Stimulated activated CD4-positive, alpha-beta T cell treated with anti-CD3 and anti-CD28 coated beads, TNF-alpha, amount 100 ng/mL, for 1 hour (primary cell): ENCODE results near the gene LRRC56.

Source experiments
- DNase-seq, 3 donors: peaks; one replicate each; pipeline ENCODE4 v3.0.0-alpha.2; 2020; ENCODE audit warnings: low read depth in 3 of 3, low spot score in 1 of 3

Gene LRRC56

DNA sequence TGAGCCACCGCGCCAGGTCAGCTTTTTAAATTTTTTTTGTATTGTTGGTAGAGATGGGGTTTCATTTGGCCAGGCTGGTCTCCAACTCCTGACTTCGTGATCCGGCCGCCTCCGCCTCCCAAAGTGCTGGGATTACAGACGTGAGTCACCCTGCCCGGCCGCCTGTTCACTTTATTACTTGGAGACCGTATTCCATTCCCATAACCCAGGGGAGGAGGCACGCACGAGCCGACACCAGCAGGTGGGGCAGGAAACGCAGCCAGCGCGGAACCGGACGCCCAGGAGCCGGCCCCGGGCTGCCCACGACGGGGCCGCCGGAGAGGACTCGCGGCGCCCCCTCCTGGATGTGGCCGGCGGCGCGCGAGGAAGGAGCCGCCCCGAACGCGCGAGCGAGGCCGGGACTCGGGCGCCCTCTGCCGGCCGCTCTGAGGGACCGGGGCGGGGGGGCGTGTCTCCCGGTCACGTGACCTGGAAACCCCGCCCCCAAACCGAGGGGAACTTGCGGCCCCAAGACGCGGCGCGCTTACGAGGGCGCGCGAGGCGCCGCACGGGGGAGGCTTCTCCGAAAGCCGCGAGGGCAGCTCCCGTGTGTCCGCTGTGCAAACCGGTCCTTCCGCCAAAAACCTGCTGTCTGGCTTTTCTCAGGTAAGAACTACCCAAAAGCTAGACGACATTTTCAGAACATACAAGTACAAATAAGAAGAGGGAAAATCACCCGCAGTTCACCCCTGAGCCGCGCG is 18.7 kb upstream of the LRRC56 start:
- DNase-seq: peak; percentile 68 to 90 (median 88)

DNA sequence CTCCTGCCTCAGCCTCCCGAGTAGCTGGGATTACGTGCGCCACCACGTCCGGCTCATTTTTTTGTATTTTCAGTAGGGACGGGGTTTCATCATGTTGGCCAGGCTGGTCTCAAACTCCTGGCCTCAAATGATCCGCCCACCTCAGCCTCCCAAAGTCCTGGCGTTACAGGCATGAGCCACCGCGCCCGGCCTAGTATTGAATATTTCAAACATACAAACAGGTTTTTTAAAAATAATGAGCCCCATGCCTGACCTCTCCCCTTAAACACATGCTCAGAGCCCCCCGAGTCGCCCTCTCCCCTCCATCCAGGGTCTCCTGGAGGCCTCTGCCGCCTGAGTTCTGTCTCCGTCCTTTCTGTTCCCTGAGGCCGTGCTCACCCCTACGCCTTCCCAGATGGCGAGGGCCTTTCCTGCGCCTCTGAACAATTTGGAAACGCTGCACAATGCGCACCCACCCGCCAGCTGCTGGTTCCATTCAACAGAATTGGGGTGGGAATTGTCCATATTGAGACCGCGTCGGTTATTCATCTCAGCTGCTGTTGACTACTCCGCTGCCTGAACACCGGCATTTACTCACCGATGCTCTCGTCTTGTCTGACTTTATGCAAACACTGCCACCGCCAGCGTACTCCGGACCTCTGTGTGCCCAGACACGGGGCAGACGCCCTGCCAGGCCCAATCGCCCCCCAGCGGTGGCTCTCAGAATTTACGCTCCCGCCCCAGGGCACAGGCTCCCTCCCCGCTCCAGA is 16.7 kb upstream of the LRRC56 start:
- no peak for DNase-seq

DNA sequence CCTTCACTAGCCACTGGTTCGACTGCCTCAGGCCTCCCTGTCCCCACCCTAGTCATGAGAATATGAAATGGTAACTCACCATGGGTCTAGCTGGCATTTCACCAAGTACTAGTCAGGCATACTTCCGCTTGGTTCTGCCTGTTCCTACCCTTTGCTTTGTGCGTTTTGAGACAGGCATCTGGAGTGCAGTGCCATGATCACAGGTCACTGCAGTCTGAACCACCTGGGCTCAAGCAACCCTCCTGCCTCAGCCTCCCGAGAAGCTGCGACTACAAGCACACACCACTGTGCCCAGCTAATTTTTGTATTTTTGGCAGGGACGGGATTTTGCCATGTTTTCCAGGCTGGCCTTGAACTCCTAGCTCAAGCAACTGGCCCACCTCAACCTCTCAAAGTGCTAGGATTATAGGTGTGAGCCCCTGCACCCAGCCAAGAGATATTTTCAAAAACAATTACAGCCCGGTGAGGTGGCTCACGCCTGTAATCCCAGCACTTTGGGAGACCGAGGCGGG is 16.1 kb upstream of the LRRC56 start:
- DNase-seq: no peak

DNA sequence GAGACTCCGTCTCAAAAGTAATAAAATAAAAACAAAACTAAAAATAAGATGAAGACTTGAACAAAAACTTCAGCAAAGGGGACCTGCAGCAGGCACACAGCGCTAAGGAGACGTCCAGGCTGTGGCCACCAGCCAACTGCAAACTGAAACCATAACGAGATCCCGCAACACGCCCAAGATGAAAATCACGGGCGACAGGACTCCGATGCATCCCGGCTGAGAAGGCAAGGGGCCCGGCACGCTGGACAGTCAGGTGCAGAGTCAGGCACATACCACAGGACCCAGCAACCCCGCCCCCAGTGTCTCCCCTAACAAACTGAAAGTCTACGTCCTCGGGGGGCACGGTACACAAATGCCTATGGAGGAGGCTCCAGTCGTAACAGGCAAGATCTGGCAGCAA is 11.1 kb upstream of the LRRC56 start:
- no peak for DNase-seq

DNA sequence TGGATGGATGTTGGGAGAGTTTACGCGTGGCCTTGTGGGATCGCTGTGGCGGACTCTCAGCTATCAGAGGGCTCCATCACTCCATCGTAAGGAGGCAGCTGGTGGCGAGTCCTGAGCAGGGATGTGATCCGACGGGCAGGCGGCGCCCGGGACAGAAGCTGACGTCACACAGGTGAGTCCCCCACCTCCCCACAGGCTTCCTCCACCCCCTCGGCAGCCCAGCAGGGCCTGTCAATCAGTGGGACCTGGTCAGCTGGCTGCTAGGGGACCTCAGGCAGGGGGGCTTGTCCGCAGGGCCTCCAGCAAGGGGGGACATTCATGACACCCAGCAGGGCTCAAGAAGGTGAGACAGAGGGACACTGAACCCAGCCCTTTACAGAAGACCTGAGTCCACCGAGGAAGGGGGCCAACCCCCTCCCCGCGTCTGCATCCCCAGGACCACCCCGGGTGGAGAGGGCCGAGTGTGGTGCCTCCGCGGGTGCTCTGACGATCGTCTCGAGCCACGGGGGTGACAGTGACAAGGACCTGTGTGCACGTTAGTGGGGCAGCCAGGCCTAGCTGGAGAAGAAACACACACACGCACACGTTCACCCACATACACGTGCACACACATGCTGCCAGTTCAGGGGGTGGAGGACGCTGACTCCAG is 9.0 kb upstream of the LRRC56 start:
- no peak for DNase-seq

DNA sequence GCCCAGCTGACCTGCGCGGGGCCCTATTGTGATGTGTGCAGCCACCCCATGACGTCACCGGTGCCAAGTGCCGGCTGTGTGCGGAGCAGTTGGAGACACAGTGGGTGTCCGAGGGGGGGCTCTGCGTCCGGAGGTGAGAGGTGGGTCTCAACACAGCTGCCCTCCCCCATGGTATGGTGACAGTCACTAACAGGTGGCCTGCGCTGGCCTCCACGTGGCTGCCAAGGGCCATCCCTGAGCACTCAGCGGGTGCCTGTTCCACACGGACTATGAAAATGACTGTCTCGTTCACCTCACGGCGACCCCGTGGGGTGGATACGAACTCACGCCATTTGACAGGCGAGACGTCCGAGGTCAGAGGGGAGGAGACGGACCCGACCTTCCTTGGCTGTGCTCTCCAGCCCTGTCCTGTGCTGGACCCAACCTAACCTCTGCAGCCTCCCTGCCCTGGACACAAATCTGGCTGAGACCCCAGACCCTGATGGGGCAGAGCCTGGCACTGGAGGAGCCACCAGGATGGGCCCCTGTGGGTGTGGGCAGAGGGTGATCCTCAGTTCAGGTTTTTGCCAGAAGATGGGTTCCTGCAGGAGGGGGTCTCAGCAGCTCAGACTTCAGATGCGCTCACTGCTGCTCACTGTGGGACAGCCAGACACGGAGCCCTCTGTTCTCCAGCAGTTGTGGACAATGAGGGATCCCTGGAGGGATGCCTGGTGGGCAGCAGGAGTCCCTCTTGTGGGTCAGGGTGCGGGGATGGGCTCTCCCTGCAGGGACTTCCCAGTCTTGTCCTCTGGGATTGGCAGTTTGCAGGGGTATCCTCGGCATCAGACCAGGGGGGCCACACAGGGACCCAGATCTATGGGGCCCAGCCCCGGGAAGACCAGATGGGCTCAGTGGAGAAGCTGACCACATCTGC is 8.3 kb upstream of the LRRC56 start:
- no peak for DNase-seq

DNA sequence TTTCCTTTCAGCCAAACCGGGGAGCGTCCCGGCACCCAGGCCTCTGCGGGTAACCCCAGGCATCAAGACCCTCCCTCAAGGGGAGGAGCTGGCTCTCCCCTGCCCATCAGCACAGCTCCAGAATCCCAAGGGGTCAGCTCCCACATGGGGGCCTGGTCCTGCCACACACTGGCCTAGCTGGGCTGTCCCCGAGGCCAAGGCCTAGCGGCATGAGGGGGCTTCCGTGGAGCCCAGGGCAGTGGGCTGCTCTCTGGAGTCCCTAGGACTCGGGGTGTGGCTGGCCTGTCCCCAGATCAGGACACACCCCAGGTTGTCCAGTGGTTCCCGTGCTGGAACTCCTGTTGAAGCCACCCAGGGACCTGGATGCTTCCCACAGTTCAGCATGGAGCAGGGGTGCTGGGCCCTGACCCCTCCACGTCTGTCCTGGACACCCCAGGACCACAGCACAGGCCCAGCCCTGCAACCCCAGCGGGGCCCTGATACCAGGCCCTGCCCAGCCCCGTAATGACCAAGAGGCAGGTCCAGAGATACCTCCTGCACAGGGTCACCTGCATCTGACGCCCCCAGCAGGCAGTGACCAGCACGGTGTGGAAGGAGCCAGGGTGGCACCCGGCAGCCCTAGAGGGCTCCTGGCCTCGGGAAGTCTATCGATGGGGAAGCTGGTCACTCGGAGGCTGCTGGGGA is 7.5 kb upstream of the LRRC56 start:
- DNase-seq: no peak

DNA sequence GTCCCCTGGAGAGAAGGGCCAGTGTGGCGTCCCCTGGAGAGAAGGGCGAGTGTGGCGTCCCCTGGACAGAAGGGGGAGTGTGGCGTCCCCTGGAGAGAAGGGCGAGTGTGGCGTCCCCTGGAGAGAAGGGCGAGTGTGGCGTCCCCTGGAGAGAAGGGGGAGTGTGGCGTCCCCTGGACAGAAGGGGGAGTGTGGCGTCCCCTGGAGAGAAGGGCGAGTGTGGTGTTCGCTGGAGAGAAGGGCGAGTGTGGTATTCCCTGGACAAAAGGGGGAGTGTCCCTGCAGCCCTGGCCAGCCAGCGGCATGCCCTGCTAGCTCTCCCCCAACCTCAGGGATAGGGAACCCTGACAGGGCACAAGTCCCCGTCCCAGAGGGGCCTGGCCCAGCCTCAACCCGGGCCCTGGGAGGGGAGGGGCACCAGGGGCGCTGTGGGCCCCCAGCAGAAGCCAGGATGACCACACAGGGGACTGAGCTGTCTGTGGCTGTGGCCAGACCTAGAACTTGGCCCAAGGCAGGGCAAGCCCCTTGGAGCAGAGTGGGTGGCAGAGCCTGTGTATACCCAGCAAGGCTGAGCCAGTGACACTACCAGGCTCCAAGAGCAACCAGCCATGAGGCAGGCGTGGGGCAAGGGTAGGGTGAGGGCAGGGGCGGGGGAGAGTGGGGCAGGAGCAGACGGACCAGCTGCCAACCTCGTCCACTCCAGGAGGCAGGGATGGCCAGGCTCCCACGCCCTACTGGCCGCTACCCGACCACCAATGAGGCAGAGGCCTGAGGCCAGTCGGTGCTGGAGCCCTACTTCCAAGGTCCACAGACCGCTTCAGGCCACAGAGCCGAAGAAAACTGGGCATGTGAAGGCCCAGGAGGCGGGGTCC is 6.1 kb upstream of the LRRC56 start:
- no peak for DNase-seq

DNA sequence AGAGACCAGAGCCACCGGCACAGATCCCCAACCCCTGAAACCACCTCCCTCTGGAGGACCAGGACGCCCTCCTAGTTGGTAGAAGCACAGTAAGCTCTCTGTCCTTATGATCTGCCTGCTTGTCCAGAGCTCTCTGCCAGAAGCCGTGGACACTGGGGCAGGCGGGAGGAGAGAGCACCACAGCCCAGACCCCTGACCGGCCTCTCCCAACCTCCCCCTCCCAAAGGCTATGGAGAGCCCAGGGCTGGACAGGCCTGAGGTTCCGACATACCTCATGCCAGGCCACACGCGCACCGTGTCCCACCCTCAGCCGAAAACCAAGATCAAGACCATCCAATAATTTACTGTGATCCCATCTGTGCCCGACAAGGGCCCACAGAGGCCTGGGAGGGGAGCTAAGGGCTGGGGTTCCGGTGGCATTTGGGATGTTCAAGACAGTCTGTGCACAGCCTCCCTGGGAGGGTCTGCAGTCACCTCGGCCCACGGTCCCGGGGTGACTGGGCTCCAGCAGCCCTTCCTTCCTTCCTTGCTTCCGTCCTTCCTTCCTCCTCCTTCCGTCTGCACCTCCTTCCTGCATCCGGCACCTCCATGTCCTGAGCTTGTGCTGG is 5.3 kb upstream of the LRRC56 start:
- DNase-seq: no peak

DNA sequence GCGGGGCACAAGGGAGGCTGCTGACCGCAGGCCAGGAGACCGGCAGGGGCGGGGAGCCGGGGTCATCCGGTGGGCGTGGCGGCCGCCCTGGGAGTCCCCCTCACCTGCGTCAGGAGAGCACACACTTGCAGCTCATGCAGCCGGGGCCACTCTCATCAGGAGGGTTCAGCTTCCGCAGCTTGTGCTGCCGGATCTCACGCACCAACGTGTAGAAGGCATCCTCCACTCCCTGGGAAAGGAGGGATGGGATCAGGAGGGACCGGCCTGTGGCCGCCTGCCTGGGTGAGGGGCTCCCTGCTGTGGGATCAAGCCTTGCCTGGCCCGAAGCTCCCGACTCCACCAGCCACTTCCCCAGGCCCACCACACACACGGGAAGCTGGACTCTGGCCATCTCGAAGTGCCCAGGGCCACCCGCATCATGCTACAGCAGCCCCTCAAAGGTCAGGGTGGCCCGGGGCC is 4.8 kb upstream of the LRRC56 start:
- DNase-seq: no peak

DNA sequence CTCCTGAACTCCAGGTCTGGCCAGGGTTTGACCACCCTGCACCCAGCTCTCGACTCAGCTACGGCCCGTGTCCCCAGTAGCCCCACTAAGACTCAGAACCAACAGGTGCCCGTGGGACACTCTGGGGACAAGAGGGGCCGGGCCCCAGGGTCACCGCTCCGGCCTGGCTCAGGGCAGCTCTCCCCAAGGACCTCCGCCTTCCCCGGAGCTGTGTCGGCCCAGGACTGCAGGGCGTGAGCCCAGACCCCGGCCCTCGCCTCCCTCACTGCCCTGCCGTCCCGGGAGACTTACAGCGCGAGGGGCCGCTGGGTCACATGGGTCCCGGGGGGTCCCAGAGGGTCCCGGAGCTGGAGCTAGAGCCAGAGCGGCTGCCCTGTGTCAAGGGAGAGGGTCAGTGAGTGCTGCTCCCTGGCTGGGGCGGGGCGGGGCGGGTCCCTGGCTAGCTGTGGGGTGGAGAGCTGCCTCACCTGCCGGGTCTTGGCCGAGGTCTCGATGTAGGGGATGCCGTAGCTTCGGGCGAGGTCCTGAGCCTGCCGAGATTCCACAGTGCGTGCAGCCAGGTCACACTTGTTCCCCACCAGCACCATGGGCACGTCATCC is 4.2 kb upstream of the LRRC56 start:
- DNase-seq: no peak

DNA sequence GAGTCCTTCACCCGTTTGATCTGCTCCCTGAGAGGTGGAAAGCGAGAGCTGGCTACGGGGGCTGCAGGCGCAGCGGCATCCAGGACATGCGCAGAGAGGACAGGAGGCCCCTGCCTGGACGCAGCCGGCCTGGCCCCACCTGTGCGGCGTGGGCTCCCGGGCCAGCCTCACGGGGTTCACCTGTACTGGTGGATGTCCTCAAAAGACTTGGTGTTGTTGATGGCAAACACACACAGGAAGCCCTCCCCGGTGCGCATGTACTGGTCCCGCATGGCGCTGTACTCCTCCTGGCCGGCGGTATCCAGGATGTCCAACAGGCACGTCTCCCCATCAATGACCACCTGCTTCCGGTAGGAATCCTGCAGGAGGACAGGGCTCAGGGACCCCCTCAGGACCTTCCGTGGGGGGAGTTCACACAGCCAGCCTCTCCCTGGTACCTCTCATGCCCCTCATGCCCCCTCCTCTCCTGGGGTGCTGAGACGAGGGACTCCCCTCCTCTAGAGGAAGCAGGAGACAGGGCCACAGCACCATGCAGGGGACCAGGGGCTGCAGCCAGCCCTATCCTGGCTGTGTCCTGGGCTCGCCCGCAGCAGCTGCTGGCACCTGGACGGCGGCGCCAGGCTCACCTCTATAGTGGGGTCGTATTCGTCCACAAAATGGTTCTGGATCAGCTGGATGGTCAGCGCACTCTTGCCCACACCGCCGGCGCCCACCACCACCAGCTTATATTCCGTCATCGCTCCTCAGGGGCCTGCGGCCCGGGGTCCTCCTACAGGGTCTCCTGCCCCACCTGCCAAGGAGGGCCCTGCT is 3.5 kb upstream of the LRRC56 start:
- DNase-seq: no peak

DNA sequence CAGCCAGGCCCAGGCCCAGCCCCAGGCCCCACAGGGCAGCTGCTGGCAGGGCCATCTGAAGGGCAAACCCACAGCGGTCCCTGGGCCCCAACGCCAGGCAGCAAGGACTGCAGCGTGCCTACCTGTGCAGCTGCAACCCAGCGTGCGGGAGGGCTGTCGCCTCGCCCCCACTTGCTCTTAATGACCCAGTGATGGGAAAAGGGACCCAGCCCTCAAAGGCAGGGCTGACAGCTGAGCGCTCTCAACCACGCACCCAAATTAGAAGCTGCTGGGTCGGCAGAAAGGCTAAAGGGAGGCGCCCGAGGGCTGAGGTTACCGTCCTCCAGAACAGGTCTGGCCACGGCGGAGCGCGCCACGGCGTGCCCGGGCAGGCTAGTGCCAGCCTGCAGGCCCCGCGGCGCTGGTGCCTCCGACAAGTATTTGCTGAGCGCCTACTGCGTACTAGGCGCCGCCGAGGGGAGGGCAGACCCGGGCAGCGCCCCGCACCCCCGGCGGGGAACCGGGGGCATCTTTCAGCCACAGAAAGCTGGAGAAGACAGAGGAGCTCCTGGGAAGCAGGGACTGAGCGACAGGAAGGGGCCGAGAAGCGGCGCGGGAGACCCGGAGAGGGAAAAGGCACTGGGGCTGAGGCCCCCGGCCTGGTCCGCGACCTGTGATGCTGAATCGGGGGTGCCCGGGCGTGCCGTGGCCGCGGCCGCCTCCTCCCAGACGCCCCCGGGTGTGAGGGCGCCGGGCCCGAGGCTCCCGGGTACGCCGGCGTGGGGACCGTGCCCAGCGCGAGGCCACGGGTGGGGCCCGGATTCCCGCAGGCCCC is 2.7 kb upstream of the LRRC56 start:
- DNase-seq: no peak

DNA sequence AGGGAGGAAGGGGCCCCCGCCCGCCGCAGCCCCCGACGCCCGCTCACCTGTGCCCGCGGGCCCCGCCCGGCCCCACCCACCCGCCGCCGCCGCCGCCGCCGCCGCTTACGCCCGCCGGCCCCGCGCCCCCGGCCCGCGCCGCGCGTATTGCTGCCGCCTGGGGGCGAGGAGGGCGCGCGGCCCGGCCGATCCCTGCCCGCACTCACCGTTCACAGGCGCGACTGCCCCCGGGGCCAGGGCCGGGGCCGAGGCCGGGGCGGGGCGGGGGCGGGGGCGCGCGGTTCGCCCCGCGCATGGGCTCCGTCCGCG is 2.2 kb upstream of the LRRC56 start:
- no peak for DNase-seq

DNA sequence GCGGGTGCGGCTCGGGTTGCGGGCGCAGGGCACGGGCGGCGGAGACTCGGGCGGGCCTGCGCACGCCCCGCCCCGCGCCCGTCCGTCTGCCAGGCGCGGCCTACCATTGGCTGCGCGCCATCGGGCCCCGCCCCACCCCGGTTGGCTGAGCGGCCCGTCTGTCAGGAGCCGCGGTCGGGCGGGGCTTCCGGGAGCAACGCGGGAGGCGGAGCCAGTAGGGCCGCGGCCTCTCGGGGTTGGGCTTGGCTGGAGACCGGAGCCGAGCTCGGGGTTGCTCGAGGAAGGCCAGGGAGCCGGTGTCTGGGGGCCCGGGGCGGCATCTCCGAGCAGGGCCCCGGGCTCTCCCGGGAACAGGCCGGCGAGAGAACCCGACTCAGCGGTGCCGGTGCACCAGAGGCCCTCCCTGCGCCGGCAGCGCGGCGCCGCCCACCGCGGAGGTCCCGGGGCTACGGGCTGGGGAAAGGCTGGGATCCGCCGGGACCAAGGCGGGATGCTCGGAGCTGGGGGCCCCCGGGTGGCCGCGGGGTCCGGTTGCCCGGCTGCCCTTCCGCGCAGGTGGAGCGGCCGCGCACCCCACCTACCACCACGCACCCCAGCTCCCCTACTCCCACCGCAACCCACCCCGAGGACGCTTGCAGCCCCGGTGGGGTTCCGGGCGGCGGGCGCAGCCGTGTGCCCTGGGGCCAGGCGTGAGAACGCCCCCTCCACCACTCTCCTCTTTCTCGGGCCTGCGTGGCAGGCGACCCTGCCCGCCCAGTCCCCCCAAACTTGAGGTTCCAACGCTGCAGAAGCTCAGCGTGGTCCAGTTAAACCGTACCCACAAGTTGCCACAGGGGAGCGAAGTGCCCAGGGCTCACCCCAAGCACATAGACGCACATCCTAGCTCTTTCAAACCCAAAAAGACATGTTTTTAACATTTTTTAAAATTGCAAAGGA is 1.5 kb upstream of the LRRC56 start, which contains the start of gene HRAS:
Gene HRAS (minus strand): TSS at position 58 of the 936 bp plus-strand sequence.
- peak; percentile 94 to 95 (median 95) for DNase-seq
